ENCODE measurements around the gene RMND1. TPM values are rescaled to one million over a fixed set of nuclear protein-coding genes. Genes with fewer than 3 reads are reported as not detected.
"Not testable (repeated sequence)": the region's sequence is repeated elsewhere in the genome, so short reads cannot be mapped to it uniquely, and the experiment has no call there.

Gene RMND1
- total RNA-seq, 2 experiments from 2014 or later: 6.5 to 7.5 TPM

- peaks cover 24% of the 10 kb centered on the region for H3K36me3 Mint-ChIP-seq (ENCODE audit: low read depth)
- H3K9me3 Mint-ChIP-seq: no peaks in the 10 kb centered on the region
- Histone ChIP-seq H3K4me3 (ENCODE audit: low read length) (no peak overlapping the region), H3K9me3 (ENCODE audit: control insufficient read depth in 1 of 2, insufficient read depth in 1 of 2, low read length in 2 of 2) (no peaks in the 10 kb centered on the region), H3K27ac (ENCODE audit: low read depth in 1 of 2, low read length in 2 of 2) (no peak overlapping the region), H3K36me3 (ENCODE audit: insufficient read depth, low read length) (peaks cover 19% of the 10 kb centered on the region), H3K27me3 (ENCODE audit: control insufficient read depth in 1 of 2, insufficient read depth in 2 of 2, low read length in 2 of 2) (no peaks in the 10 kb centered on the region), H3K4me1 (ENCODE audit: insufficient read depth, low read length) (peaks cover 5% of the 10 kb centered on the region)
- H3K4me1 Mint-ChIP-seq (ENCODE audit: low read depth): peaks cover 14% of the 10 kb centered on the region
- TF ChIP-seq CTCF (IDR thresholded peaks at IDR 0.05): no peak
- no peak for DNase-seq
- POLR2A ChIA-PET: interaction anchor here (0.9 to 2.8 kb wide), 2 partner anchors 17 to 32 kb away, joined by 3 to 15 read pairs; no protein-coding TSS in a partner anchor
- no peak overlapping the region for H3K27ac Mint-ChIP-seq
- intact Hi-C loops (cut with DNase I, micrococcal nuclease): no loop called here
- ATAC-seq (ENCODE audit: poor library complexity): no peak
- CTCF ChIA-PET: interaction anchor here (1.2 to 2.3 kb wide), 2 partner anchors 12 to 34 kb away, joined by 4 to 8 read pairs; no protein-coding TSS in a partner anchor
- H3K4me3 Mint-ChIP-seq: no peak overlapping the region
- H3K27me3 Mint-ChIP-seq: no peaks in the 10 kb centered on the region
Observed at GRCh38 chr6:151357758-151358436, 94.0 kb downstream of the RMND1 start.

- H3K9me3 Mint-ChIP-seq; H3K27me3 ChIP-seq (ENCODE audit: control insufficient read depth in 1 of 2, insufficient read depth in 2 of 2, low read length in 2 of 2); DNase-seq; H3K27ac ChIP-seq (ENCODE audit: low read depth in 1 of 2, low read length in 2 of 2); H3K27me3 Mint-ChIP-seq; H3K9me3 ChIP-seq (ENCODE audit: control insufficient read depth in 1 of 2, insufficient read depth in 1 of 2, low read length in 2 of 2); H3K27ac Mint-ChIP-seq; ATAC-seq (ENCODE audit: poor library complexity); H3K4me3 Mint-ChIP-seq; intact Hi-C loops (cut with DNase I, micrococcal nuclease); H3K4me3 ChIP-seq (ENCODE audit: low read length): not testable (repeated sequence)
- Mint-ChIP-seq H3K4me1 (ENCODE audit: low read depth) (peaks cover 14% of the 10 kb centered on the region), H3K36me3 (ENCODE audit: low read depth) (peaks cover 16% of the 10 kb centered on the region)
- Histone ChIP-seq H3K36me3 (ENCODE audit: insufficient read depth, low read length) (peaks cover 12% of the 10 kb centered on the region), H3K4me1 (ENCODE audit: insufficient read depth, low read length) (peaks cover 11% of the 10 kb centered on the region)
- POLR2A ChIA-PET: interaction anchor here (2.8 kb wide), 1 partner anchor 33 kb away, joined by 15 read pairs; no protein-coding TSS in a partner anchor
- CTCF ChIA-PET: interaction anchor here (1.2 to 2.3 kb wide), 2 partner anchors 13 to 33 kb away, joined by 4 to 8 read pairs; no protein-coding TSS in a partner anchor
Observed at GRCh38 chr6:151356983-151357382, 94.9 kb downstream of the RMND1 start.

Other genes starting within 250 kb of the RMND1 start
- gene AKAP12, start 212.2 kb downstream of the RMND1 start, total RNA-seq: under 1 TPM; 0.03 to 0.05 TPM
- 10 to 100 TPM; 18.6 to 19.1 TPM for gene ZBTB2, start 60.6 kb downstream of the RMND1 start, total RNA-seq
- gene CCDC170, start 41.9 kb upstream of the RMND1 start, total RNA-seq: not detected